ENCODE data around the gene PSMC5. TPM values are rescaled to one million over a fixed set of nuclear protein-coding genes. Genes with fewer than 3 reads are reported as not detected.
A peak's percentile ranks its signal among the peaks of the same experiment; 100 is the strongest.
"Not testable (repeated sequence)": the region's sequence is repeated elsewhere in the genome, so short reads cannot be mapped to it uniquely, and the experiment has no call there.

PSMC5 gene
- total RNA-seq = 36.8 and 50.2 TPM in 2 replicates
- 161 TPM for polyA plus RNA-seq (2012)

GRCh38 chr17:63827002-63827800 is at the start of gene PSMC5, which contains the start of gene FTSJ3:
Gene PSMC5 (plus strand): TSS chr17:63827431. CDS start chr17:63827491, 60 bp downstream.
Gene FTSJ3 (minus strand): TSS chr17:63827663. CDS start chr17:63826902, 761 bp downstream.
- DNase-seq (ENCODE audit: low read depth) = peak; percentile 98

GRCh38 chr17:63780507-63780906 is 46.7 kb upstream of the PSMC5 start:
- peak; percentile 31 for DNase-seq (ENCODE audit: low read depth)

- DNase-seq (ENCODE audit: low read depth) = no peak
These were observed 46.3 kb upstream of the PSMC5 start for GRCh38 chr17:63780928-63781327.

- DNase-seq (ENCODE audit: low read depth) = no peak
These were observed 43.7 kb upstream of the PSMC5 start for GRCh38 chr17:63783522-63783921.

- DNase-seq (ENCODE audit: low read depth) = peak; percentile 38
These were observed 41.7 kb upstream of the PSMC5 start for GRCh38 chr17:63785556-63785955.

- DNase-seq (ENCODE audit: low read depth) = no peak
These were observed 41.1 kb upstream of the PSMC5 start for GRCh38 chr17:63786117-63786516.

GRCh38 chr17:63786971-63787711 is 40.1 kb upstream of the PSMC5 start:
- DNase-seq (ENCODE audit: low read depth) = no peak

GRCh38 chr17:63790057-63790456 is 37.2 kb upstream of the PSMC5 start:
- DNase-seq (ENCODE audit: low read depth) = no peak

GRCh38 chr17:63792055-63792729 is 35.0 kb upstream of the PSMC5 start:
- no peak for DNase-seq (ENCODE audit: low read depth)

- not testable (repeated sequence) for DNase-seq (ENCODE audit: low read depth)
These were observed 30.9 kb upstream of the PSMC5 start for GRCh38 chr17:63796375-63796774.

- no peak for DNase-seq (ENCODE audit: low read depth)
These were observed 28.6 kb upstream of the PSMC5 start for GRCh38 chr17:63798572-63799106.

GRCh38 chr17:63800783-63801182 is 26.4 kb upstream of the PSMC5 start:
- no peak for DNase-seq (ENCODE audit: low read depth)

- DNase-seq (ENCODE audit: low read depth) = no peak
These were observed 22.9 kb upstream of the PSMC5 start for GRCh38 chr17:63804328-63804727.

GRCh38 chr17:63805591-63805990 is 21.6 kb upstream of the PSMC5 start:
- DNase-seq (ENCODE audit: low read depth) = no peak

GRCh38 chr17:63809970-63810369 is 17.3 kb upstream of the PSMC5 start:
- no peak for DNase-seq (ENCODE audit: low read depth)

GRCh38 chr17:63816123-63816522 is 11.1 kb upstream of the PSMC5 start:
- no peak for DNase-seq (ENCODE audit: low read depth)

- no peak for DNase-seq (ENCODE audit: low read depth)
These were observed 10.6 kb upstream of the PSMC5 start for GRCh38 chr17:63816669-63817068.

GRCh38 chr17:63817736-63818385 is 9.4 kb upstream of the PSMC5 start:
- no peak for DNase-seq (ENCODE audit: low read depth)

GRCh38 chr17:63819131-63819530 is 8.1 kb upstream of the PSMC5 start:
- DNase-seq (ENCODE audit: low read depth) = no peak

GRCh38 chr17:63819585-63820537 is 7.4 kb upstream of the PSMC5 start:
- no peak for DNase-seq (ENCODE audit: low read depth)
